WERI-Rb-1 (cell line): ENCODE measurements around the gene PIP4K2A.

Experiments used
- DNase-seq: peaks from one replicate; pipeline ENCODE4 v3.0.0-alpha.2; 2020
- H3K27ac ChIP-seq: fragments of 250-450 bp; sonication (Bioruptor Pico); 2 replicates; pipeline ENCODE4 v1.5.1; 2020; ENCODE audit warnings: mild to moderate bottlenecking, moderate library complexity
- H3K27me3 ChIP-seq: fragments of 250-450 bp; sonication (Bioruptor Pico); 2 replicates; pipeline ENCODE4 v1.5.1; 2021; ENCODE audit warnings: mild to moderate bottlenecking, low read depth, moderate library complexity; ENCODE audit not compliant: insufficient read depth, severe bottlenecking
- H3K36me3 ChIP-seq: fragments of 250-450 bp; sonication (Bioruptor Pico); 2 replicates; pipeline ENCODE4 v1.5.1; 2020; ENCODE audit warnings: mild to moderate bottlenecking, moderate library complexity
- H3K4me3 ChIP-seq: 2 replicates; pipeline ENCODE4 v1.5.1; 2011; ENCODE audit warnings: low read depth, mild to moderate bottlenecking, control low read depth, low read length
- H3K9me3 ChIP-seq: fragments of 250-450 bp; sonication (Bioruptor Pico); 2 replicates; pipeline ENCODE4 v1.5.1; 2021; ENCODE audit warnings: mild to moderate bottlenecking, moderate library complexity; ENCODE audit not compliant: severe bottlenecking
- TF ChIP-seq, protein P1 (sequence below): IDR thresholded peaks from 2 replicates; pipeline ENCODE4 v1.5.1; 2011; ENCODE audit warnings: low read depth, mild to moderate bottlenecking, control low read depth, inconsistent platforms, low read length

The PIP4K2A gene

GRCh38 chr10:22495396-22495795 is 219.0 kb downstream of the PIP4K2A start:
- Histone ChIP-seq H3K9me3 (no peaks in the 10 kb centered on the region), H3K36me3 (no peaks in the 10 kb centered on the region), H3K27ac (no peak overlapping the region), H3K27me3 (no peaks in the 10 kb centered on the region), H3K4me3 (no peak overlapping the region)
- DNase-seq, result no peak
- TF ChIP-seq, protein P1, sequence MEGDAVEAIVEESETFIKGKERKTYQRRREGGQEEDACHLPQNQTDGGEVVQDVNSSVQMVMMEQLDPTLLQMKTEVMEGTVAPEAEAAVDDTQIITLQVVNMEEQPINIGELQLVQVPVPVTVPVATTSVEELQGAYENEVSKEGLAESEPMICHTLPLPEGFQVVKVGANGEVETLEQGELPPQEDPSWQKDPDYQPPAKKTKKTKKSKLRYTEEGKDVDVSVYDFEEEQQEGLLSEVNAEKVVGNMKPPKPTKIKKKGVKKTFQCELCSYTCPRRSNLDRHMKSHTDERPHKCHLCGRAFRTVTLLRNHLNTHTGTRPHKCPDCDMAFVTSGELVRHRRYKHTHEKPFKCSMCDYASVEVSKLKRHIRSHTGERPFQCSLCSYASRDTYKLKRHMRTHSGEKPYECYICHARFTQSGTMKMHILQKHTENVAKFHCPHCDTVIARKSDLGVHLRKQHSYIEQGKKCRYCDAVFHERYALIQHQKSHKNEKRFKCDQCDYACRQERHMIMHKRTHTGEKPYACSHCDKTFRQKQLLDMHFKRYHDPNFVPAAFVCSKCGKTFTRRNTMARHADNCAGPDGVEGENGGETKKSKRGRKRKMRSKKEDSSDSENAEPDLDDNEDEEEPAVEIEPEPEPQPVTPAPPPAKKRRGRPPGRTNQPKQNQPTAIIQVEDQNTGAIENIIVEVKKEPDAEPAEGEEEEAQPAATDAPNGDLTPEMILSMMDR, result no peak

DNA sequence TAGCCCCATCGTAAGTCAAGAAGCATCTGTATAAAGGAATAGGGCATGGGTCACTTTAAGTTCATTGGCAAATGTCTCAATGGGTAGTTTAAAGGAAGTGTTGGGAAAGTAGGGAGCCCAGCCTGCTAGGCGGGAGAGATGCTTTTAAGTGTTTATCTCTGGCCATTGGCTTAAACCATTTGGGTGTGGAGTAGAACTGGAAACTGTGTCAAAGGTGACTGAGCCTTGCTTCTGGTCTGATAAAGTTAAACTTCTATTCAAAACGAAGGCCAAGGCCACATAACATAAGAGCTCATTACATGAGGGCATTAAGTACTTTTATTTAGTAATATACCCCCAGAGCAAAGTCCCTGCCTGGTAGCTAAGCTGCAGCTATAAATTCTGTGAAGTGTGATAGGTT is 220.4 kb downstream of the PIP4K2A start:
- no peak for DNase-seq
- no peaks in the 10 kb centered on the region for H3K9me3 ChIP-seq
- TF ChIP-seq, protein P1, result no peak
- no peak overlapping the region for H3K4me3 ChIP-seq
- H3K36me3 ChIP-seq, result no peaks in the 10 kb centered on the region
- H3K27ac ChIP-seq, result no peak overlapping the region
- no peaks in the 10 kb centered on the region for H3K27me3 ChIP-seq

DNA sequence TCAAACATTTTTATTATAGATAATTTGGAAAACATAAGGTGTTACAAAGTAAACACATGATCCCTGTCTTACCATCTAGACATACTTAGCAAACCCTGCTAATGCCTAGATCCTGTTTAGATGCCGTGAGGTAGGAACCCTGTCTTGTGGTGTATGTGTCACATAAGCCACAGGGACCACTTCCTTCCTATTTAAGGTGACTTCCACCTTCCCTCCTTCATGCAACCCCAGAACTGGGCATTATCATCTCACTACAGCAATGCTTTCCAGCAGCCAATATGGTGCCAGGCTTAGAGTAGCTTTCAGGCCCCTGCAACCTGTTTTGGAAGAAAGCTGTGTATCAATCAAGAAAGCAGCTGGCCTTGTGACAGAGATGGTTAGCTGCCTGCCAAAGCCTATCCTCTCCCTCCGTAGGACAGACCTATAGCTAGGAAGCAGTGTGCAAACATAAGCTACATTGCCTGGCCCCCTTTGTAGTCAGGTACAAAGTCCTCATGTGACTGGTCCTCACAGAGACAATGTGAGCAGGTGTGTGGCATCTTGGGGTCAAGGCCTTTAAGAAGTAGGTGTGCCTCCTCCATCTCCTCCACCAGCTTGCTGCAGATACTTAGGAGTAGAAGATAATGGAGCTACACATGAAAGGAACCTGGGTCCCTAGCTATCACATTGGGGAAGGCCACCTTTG is 222.3 kb downstream of the PIP4K2A start:
- Histone ChIP-seq H3K27me3 (no peaks in the 10 kb centered on the region), H3K9me3 (no peaks in the 10 kb centered on the region), H3K4me3 (no peak overlapping the region), H3K27ac (no peak overlapping the region), H3K36me3 (no peaks in the 10 kb centered on the region)
- TF ChIP-seq, protein P1, result no peak
- DNase-seq, result no peak

DNA sequence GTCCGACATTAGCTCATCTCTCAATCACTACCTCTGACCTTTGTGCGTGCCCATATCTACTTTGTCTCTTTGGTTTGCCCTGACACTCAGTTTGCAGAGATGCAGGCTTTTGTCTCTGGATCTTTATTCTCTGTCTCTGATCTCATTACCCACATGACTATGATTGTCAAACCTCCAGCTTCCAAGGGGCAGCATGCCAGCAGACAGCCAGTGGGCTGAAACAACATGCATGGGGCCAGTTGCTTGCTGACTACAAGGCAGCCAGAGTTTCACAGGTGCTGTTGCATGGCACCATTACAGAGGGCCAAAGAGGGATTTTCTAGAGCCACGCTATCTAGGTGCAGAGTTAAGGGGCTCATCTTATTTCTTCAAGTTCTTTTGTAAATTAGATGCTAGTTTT is 222.9 kb downstream of the PIP4K2A start:
- no peaks in the 10 kb centered on the region for H3K36me3 ChIP-seq
- no peak overlapping the region for H3K4me3 ChIP-seq
- DNase-seq, result no peak
- no peak overlapping the region for H3K27ac ChIP-seq
- TF ChIP-seq, protein P1, result no peak
- H3K9me3 ChIP-seq, result no peaks in the 10 kb centered on the region
- no peaks in the 10 kb centered on the region for H3K27me3 ChIP-seq

DNA sequence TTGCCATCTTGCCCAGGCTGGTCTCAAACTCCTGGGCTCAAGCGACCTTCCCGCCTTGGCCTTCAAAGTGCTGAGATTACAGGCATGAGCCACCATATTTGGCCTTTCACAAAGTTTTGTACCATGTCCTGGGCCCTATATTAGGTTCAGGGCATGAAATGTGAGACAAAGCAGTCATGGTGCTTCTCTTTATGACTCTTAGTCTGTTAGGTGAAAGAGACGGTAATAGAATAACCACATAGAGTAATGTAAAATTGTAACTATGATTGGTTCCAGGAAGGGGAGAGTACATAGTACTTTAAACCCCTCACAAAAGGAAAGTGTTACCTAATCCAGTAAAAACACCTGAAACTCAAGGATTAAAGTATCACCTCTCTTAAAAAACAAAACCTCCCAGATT is 224.4 kb downstream of the PIP4K2A start:
- Histone ChIP-seq H3K27me3 (no peaks in the 10 kb centered on the region), H3K4me3 (no peak overlapping the region), H3K36me3 (no peaks in the 10 kb centered on the region), H3K27ac (no peak overlapping the region), H3K9me3 (no peaks in the 10 kb centered on the region)
- TF ChIP-seq, protein P1, result no peak
- no peak for DNase-seq

DNA sequence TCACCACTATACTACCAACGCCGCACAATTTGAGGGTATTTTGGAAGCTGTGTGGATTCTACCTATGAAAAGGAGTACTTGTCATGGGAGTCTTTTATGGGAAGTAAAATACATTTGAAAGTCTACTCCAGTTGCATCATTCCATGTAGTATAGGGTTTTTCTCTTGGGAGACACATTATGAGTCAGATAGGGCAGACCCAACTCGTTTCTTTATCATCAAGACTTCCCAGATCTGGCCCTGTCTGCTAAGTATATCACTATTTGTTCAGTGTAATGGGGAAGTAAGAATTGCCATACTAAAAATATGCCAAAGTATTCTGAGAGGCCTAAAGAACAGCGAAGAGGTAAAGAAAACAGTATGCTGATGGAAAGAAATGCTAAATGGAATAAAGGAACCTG is 224.9 kb downstream of the PIP4K2A start:
- TF ChIP-seq, protein P1, result no peak
- H3K9me3 ChIP-seq, result no peaks in the 10 kb centered on the region
- H3K27ac ChIP-seq, result no peak overlapping the region
- no peaks in the 10 kb centered on the region for H3K36me3 ChIP-seq
- H3K27me3 ChIP-seq, result no peaks in the 10 kb centered on the region
- no peak for DNase-seq
- H3K4me3 ChIP-seq, result no peak overlapping the region
